Gastrocnemius medialis (tissue), 4 donors: ENCODE results near the gene PYDC1.

Experiments used
- POLR2A ChIP-seq, 2 donors: fragments of 450-650 bp; IDR thresholded peaks; one replicate each; pipeline ENCODE4 v1.6.1; 2017; ENCODE audit warnings: antibody characterized with exemption in 2 of 2, mild to moderate bottlenecking in 2 of 2, moderate library complexity in 2 of 2
- TF ChIP-seq, protein P1 (sequence below), 5 experiments: fragments of 450-650 bp in 3 of 5; fragments of 200-600 bp in 2 of 5; sonication (generic) in 2 of 5; IDR thresholded peaks in 4 of 5; conservative IDR thresholded peaks in 1 of 5; 1 replicate in 4 of 5; 2 replicates in 1 of 5; pipeline ENCODE4 v1.5.1; 2016 to 2019; ENCODE audit warnings: antibody characterized with exemption in 5 of 5, mild to moderate bottlenecking in 3 of 5, moderate library complexity in 3 of 5

DNA sequence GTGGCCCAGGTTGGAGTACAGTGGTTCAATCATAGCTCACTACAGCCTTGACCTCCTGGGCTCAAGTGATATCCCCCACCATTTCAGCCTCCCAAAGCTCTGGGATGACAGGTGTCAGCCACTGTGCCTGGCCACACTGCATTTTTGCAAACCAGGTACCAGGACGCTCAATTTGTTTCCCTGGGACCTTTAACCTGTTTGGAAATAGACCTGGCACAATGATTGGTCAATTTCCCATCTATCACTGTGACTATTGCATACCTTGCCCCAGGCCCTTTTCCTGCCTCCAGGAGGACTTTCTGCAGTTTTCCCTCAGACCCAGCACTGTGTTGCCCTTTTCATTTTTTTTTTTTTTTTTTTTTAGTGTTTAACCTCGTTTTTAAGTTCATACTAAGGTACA is 48.1 kb downstream of the PYDC1 start:
- no peak for TF ChIP-seq POLR2A (IDR thresholded peaks at IDR 0.05)
- TF ChIP-seq, protein P1, sequence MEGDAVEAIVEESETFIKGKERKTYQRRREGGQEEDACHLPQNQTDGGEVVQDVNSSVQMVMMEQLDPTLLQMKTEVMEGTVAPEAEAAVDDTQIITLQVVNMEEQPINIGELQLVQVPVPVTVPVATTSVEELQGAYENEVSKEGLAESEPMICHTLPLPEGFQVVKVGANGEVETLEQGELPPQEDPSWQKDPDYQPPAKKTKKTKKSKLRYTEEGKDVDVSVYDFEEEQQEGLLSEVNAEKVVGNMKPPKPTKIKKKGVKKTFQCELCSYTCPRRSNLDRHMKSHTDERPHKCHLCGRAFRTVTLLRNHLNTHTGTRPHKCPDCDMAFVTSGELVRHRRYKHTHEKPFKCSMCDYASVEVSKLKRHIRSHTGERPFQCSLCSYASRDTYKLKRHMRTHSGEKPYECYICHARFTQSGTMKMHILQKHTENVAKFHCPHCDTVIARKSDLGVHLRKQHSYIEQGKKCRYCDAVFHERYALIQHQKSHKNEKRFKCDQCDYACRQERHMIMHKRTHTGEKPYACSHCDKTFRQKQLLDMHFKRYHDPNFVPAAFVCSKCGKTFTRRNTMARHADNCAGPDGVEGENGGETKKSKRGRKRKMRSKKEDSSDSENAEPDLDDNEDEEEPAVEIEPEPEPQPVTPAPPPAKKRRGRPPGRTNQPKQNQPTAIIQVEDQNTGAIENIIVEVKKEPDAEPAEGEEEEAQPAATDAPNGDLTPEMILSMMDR (IDR thresholded peaks at IDR 0.05 in 4 of 5, conservative IDR thresholded peaks at IDR 0.05 in 1 of 5), result no peak
